GM08714 (cell line): Measurements from ENCODE around the gene GAB2.

ENCODE experiments used
- H3K4me3 ChIP-seq: fragments of 200-500 bp; sonication (Bioruptor generic); 2 replicates; pipeline ENCODE4 v1.5.1; 2014; ENCODE audit warnings: mild to moderate bottlenecking, low read length, inconsistent platforms
- ZNF274 ChIP-seq: IDR thresholded peaks from 2 replicates; pipeline ENCODE4 v1.6.1; 2012; ENCODE audit warnings: mild to moderate bottlenecking, low read depth, low read length

The GAB2 gene

DNA sequence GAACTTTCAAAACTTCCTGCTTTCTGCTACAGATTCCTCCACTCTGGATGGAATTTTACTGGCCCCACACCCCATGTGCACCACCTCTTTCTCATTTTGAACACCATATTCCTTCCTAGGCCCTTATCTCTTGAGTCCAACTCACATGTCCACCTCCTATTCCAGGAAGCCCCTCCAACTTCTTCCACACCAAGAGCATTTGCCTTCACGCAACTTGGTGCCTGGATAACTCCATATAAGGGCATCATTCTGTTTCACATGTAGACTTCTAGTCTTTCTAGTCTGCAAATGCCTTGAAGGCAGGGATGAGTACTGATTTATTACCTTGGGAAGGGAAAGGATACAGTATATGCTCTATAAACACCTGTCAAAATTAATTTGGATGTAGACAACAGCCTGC lies 17.5 kb downstream of the GAB2 start:
- H3K4me3 ChIP-seq, result no peak overlapping the region
- TF ChIP-seq ZNF274, result no peak

DNA sequence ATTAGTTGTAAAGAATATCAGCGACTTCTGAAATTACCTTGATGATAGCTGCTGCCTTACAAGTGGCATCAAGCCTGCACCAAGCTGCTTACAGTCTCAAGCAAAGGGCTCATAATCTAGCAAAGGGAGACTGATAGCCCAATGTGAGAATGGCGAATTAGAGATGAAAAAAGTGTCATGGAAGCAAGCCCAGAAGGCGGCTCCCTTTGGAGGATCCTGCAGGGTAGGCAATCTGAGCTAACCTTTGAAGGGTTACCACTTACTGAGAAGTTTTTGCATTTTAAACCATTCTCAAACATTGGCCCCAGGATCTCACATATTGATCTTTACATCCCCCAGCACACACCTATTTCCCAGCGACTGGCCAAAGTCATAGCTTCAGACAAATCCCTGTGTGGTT lies 18.5 kb downstream of the GAB2 start:
- TF ChIP-seq ZNF274, result no peak
- H3K4me3 ChIP-seq, result no peak overlapping the region

DNA sequence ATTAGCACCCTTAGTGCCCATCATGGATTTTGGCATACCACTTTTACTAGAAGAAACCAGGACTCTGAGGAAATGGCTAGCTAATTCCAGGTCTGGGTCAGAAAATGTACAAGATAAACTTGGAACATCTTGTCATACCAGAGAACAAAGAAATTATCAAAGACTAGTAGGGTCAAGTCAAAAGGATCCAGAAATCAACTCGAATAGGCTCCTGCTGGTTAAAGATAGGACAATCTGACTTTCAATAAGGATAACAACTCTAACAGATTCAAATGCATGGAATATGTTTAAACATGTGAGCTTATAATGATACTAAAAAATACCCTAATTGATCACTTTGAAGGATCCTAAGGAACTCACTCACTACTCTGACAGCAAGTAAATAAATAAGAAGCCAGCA lies 18.9 kb downstream of the GAB2 start:
- TF ChIP-seq ZNF274, result no peak
- no peak overlapping the region for H3K4me3 ChIP-seq

DNA sequence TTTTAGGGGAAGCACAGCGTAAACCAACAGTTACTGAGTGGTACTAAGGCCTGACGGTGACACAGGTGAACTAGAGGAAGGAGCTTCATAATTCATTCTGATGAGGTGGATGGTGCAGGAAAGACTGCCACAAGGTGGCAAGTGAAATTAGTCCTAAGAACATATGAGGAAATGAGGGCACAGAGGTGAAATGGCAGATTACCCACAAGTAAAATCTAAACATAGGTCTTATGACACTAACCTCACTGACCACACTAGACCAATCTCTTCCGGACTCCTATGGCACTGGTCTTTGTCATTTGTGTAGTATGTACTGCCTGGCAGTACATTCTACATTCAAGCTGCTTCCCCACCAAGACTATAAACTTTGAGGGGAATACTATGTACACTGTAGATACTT lies 20.2 kb downstream of the GAB2 start:
- no peak for TF ChIP-seq ZNF274

DNA sequence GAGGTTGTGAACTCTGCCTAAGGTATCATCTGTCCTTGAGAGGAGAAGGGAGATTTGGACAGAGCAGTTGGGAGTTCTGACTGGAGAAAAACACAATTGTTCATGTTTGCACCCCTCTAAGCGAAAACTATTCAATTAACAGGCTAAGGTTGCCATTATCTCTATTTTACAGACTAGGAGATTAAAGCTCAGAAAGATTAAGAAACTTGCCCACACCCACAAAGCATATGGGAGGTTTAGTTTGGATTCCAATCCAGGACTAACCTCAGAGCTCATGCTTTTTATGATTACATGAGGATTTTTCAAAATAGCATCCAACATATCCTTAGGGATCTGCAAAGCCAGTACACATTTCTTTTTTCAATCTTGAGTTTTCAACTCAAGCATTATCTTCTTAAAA lies 22.0 kb downstream of the GAB2 start:
- TF ChIP-seq ZNF274, result no peak
- no peak overlapping the region for H3K4me3 ChIP-seq

More for the DNA sequence above, 20.2 kb downstream of the GAB2 start:
- no peak overlapping the region for H3K4me3 ChIP-seq

DNA sequence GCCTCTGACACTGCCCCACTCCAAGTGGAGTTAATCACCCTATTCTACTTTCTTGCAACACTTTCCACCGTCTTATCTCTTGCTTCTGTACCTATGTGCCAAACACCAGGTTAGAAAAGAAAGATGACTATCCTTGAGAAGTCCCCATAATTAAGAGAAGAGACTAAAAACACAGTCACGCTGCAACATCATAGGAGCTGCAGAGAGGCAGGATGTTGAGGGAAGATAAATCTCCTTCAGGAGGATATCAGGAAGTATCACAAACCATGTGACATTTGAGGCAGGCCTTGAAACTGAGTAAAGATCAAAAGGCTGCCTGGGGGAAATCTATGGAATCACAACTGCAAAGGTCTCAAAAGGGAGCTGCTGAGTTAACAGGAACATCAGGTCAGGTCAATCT lies 24.8 kb downstream of the GAB2 start:
- TF ChIP-seq ZNF274, result no peak
- no peak overlapping the region for H3K4me3 ChIP-seq

DNA sequence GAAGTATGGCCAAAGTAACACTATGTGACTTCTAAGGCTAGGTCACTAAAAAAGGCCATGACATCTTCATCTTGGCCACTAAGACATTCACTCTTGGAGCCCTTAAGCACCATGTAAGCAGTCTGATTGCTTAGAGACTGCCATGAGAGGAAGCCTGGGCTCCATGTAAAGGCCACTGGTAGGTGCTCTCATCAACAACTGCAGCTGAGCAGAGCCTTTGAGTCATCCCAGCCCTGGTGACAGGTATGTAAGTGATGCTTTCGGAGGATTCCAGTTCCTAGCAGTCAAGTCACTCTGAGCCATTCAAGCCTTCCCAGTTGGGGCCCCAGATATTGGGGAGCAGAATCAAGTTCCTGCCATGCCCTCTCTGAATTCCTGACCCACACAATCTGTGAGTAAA lies 26.2 kb downstream of the GAB2 start:
- TF ChIP-seq ZNF274, result no peak
- H3K4me3 ChIP-seq, result no peak overlapping the region

DNA sequence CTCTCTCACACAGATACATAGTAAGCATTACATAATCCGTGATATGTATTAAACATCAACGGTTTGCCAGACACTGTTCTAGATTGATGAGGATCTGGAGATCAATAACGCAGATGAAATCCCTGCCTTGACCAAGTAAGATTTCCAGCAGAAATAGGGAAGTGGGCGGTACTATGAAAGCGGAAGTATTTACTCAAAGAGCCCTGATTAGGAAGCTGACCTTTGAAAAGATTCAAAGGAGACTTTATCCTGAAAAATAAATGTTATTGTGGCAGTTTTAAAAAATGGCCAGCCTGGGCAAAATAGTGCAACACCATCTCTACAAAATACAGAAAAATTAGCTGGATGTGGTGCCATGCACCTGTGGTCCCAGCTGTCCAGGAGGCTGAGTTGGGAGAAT lies 26.8 kb downstream of the GAB2 start:
- no peak for TF ChIP-seq ZNF274
- H3K4me3 ChIP-seq, result no peak overlapping the region

DNA sequence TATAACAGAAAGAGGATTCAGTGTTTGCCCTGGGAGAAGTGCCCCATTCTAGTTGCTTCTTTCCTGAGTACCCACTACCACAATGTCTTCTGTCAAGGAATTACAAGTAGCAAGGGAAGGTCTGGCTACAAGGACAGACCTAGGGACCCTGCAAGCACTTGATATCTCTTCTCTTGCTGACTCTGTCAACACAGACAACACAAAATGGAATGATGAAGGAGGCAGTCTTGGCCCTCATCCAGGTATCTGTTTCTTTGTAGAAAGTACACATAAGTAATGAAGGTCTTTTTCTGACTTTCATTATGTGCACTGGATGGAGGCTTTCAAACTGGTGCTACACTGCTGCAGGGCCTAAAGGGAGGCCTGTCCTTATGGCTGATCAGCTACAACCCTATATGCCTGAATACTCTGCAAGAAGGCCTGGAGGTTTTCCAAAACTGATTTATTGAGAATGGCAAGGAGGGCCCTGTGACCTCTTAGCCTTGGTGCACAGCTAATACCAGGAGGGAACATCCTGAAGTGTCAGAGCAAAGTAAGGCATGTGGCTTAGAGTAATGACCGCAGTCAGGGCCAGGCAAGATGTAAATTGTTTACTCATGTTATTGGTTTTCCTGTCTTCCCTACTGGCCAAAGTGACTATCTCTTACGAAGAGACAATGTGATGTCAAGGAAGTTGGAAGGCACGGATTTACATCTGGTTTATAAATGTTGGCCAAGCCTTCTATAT lies 31.2 kb downstream of the GAB2 start:
- no peak for TF ChIP-seq ZNF274
- H3K4me3 ChIP-seq, result no peak overlapping the region

DNA sequence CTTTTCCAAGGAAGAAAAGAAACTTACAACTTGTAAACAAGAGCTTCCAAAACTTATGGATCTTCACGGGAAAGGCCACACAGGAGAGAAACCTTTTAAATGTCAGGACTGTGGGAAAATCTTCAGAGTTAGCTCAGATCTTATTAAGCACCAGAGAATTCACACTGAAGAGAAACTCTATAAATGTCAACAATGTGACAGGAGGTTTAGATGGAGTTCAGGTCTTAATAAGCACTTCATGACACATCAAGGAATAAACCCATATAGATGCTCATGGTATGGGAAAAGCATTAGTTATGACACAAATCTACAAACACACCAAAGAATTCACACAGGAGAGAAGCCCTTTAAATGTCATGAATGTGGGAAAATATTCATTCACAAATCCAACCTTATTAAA lies 32.4 kb downstream of the GAB2 start:
- no peak overlapping the region for H3K4me3 ChIP-seq
- TF ChIP-seq ZNF274, result no peak

DNA sequence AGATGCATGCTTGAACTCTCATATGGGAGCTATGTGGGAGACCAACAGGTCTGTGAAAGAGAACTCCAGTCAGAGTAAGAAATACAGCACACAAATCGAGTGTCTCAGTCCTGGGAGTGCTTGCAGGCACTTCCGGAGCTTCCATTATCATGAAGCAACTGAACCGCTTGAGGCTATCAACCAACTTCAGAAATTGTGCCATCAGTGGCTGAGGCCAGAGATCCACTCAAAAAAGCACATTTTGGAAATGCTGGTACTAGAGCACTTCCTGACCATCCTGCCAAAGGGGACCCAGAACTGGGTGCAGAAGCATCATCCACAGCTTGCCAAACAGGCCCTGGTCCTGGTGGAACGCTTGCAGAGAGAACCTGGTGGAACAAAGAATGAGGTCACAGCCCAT lies 33.4 kb downstream of the GAB2 start:
- H3K4me3 ChIP-seq, result no peak overlapping the region
- no peak for TF ChIP-seq ZNF274

DNA sequence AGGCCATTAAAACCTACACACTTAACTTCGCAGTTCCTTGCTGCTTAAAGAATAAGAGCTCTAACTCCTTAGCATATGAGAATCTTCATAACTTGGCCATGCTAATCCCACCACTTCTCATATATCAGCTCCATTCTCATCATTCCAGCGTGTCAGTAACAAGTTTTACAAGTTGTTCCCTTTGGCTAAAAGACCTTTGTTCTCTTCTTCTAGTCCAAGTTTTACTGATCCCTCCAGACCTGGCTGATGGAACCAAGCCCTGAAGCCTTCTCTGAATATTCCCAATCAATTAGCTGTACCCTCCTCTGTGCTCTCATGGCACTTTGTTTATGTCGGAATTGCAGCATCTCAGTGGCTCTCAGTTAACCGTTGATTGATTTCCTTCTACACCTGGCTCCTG lies 35.8 kb downstream of the GAB2 start:
- no peak overlapping the region for H3K4me3 ChIP-seq
- TF ChIP-seq ZNF274, result no peak

DNA sequence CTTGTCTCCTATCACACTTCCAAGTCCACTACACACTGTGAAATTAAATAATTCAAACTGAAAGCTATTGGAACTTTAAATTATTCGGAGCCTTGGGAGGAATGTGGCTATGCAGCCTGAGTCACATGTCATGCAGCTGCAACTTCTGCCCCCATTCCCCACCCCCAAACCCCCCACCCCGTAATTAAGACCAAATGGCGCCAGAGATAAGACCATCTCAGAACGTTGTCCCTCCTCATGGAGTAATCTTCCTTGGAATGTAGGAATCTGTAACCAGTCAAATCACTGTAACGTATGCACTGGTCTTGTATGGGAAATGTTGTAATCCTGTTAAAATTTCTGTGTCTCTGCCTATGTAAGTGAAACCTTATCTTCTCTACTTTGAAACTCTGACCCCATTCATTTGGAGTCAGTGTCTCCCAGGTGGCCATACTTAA lies 37.0 kb downstream of the GAB2 start:
- no peak for TF ChIP-seq ZNF274
- no peak overlapping the region for H3K4me3 ChIP-seq

DNA sequence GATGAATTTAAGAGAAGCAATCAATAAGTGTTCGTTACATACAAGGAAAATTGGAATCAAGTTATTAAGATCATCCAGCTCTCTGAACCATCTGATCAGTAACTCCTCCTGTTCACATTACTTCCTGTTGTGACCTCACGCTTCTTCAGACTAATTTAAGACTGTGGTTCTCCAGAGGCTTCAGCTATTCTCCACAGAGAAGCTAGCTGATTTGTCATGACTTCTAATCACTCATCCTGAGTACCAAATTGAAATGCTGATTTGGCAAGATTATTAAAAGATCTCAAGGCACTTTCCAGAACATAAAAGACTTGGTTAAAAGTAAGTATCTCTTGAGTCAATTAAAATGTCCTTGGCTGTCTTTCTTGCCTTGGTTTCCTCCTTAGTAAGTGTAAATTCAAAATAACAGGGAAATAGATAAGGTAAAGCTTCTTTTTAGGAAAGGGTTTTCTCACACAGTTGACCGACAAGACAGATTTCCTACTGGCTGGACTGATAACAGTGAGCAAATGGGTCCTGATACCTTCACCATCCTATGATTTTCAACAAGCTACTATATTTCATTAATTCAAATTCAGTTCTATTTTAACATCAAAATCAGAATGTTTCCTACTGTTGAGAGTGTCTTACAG lies 38.5 kb downstream of the GAB2 start:
- TF ChIP-seq ZNF274, result no peak
- no peak overlapping the region for H3K4me3 ChIP-seq

DNA sequence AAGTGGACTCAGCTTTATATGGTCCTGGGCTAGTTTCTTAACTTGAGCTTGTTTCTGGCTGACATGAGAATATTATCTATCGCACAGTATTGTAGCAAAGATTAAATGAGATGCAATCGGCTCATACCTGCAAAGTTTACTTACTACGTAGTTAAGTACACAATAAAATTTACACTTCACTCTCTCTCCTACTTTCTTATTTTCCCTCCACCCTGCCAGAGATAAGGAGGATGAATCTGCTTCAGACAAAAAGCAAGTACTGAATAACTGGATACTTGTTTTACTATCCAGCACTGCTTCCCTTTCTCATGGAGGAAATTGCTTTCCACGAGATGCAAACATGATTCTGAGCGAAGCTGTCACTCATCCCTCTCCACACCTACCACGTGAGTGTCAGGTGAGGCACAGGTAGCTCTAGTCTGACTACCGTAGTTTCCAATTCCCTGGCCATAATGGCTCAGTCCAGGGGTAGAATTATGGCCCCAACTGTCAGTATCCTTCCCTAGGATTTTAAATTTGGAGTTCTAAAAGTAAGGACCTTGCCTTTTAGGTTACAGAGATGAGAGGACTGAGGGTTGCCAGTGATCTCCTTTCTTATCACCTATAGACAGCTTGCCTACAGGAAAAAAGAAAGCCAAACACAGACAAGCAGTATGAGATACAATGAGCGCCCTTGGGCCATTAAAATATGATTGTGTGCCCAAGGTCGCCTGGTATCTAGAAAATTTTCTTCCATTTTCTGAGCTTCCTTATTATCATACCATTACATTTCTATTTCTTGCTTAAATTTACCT lies 39.8 kb downstream of the GAB2 start:
- no peak overlapping the region for H3K4me3 ChIP-seq
- TF ChIP-seq ZNF274, result no peak
